Activated T-helper 1 cell treated with anti-CD3 and anti-CD28 coated beads, Interleukin-2, amount 50 U/mL, for 16 hours (primary cell): Measurements from ENCODE around the gene JMJD1C.
"Not testable (repeated sequence)": the region's sequence is repeated elsewhere in the genome, so short reads cannot be mapped to it uniquely, and the experiment has no call there.

Experiments
- DNase-seq, 2 donors: peaks; one replicate each; pipeline ENCODE4 v3.0.0-alpha.2; 2020; ENCODE audit warnings: low read depth in 1 of 2, low spot score in 1 of 2

Gene JMJD1C

DNA sequence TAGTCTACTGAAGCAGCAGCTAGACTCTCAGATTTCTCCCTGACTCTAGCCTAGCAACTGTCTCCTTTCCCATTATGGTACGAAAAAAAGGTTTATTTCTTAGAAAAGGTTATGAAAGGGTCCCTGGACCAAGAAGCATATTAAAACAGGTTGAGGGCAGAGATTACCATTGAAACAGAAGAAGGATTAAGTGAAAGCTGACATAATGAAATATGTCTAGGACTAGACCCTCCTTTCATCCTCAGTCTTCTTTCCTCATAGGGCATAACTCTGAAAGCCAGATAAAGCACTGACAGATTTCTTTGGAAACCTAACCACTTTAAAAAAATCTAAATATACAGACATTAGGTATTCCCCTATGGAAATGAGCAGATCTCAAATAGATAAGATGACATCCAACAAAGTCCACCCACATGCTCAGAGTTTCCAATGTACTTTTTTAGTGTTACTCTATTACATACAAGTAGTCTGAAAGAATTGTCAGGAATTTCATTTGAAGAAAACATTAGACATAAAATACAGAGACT lies 58.6 kb downstream of the JMJD1C start:
- DNase-seq, result no peak

DNA sequence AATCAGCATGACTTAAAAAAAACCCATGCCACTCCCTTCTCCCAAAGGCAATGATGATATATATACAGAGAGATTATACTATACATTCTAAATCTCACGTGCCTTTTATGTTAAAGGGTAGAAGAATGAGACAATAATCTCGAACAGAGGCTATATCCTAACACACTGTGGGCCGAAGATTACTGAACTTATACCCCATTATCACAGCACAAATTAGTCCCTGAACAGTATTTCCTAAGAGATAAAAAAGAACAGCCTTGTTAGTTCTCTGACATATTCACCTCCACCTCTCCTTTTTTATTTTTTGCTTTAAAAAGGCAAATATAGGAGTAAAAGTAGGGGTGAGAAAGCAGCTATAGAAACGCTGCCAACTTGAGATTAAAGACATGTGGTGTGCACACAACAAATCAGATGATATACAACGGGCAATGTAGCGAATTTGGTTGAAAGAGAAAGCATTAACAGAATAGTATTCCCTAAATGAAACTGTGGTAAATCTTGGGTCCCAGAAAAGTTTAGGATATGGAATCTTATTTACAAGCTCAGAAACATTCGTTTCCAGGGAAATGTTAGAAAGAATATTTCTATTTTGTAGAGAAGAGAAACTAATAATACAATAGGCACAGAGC lies 69.5 kb downstream of the JMJD1C start:
- no peak for DNase-seq

DNA sequence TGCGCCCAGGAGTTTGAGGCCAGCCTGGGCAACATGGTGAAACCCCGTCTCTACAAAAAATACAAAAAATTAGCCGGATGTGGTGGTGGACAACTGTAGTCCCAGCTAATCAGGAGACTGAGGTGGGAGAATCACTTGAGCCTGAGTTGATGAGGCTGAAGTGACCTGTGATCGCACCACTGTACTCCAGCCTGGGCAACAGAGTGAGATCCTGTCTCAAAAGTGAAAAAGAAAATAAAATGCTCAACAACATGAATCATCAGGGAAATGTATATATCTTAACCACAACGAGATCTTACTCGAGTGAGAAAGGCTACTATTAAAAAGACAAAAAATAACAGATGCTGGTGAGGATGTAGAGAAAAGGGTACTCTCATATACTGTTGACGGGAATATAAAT lies 72.7 kb downstream of the JMJD1C start:
- no peak for DNase-seq

DNA sequence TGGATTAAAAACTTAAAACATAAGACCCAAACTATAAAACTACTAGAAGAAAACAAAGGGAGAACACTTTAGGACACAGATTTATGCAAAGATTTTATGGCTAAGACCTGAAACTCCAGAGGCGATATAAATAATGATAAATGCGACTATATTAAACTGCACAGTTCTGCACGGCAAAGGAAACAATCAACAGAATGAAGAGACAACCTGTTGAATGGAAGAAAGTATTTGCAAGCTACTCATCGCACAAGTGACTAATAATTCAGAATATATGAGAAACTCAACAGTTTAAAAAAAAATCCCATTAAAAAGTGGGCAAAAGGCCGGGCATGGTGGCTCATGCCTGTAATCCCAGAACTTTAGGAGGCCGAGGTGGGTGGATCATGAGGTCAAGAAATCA lies 73.6 kb downstream of the JMJD1C start:
- DNase-seq, result no peak

DNA sequence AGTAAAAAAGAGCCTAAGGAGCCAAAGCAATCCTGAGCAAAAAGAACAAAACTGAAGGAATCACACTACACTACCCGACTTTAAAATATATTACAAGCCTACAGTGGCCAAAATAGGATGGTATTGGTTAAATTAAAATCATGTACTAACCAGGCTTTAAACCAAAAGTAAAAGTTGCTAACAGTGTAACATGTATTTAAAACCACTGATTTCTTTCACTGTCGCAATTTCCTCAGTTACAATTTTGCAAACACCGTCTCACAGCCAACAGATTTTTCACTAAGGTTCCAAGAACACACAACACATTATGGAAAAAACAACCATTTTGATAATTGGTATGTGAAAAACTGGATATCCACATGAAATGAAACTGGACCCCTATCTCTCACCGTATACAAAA lies 74.0 kb downstream of the JMJD1C start:
- DNase-seq, result no peak

DNA sequence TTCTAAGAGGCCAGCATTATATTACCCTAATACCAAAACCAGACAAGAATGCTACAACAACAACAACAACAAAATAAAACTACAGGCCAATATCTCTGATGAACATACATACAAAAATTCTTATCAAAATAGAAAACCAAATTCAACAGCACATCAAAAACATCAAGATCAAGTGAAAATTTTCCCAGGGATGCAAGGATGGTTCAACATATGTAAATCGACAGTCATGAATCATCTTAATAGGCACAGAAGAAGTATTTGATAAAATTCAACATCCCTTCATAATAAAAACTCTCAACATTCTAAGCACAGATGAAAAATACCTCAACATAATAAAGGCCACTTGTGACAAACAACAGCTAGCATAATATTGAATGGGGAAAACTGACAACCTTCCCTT lies 75.3 kb downstream of the JMJD1C start:
- DNase-seq, result no peak

DNA sequence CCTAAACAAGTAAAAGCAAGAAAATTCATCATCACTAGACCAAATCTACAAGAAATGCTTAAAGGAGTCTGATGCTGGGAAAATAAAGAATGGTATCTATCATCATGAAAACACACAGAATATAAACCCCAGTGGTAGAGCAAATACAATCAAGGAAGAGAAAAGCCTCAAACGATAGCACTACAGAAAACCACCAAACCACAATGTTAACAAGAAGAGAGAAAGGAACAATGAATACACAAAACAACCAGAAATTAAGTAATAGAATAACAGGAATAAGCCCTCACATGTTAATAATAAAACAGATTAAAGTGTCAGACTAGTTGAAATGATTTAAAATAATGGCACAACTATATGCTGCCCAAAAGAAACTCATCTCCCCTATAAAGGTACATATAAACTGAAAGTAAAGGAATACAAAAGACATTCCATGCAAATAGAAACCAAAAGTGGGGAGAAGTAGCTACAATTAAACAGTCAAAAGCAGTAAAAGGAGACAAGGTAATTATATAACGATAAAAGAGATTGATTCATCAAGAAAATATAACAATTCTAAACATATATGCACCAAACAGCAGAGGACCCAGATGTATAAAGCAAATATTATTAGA lies 77.3 kb downstream of the JMJD1C start:
- DNase-seq, result no peak

DNA sequence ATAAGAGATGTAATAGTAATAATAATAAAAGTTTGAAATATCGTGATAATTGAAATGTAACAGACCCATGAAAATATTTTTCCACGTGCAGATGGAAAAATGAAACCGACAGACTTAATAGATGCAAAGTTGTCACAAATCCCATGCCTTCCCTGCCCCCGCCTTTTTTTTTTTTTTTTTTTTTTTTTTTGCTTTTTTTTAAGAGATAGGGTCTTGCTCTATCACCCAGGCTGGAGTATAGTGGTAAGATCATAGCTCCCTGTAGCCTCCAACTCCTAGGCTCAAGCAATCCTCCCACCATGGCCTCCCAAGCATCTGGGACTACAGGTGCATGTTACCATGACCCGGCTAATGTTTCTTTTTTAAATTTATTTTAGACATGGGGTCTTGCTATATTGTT lies 80.5 kb downstream of the JMJD1C start:
- DNase-seq, result no peak

DNA sequence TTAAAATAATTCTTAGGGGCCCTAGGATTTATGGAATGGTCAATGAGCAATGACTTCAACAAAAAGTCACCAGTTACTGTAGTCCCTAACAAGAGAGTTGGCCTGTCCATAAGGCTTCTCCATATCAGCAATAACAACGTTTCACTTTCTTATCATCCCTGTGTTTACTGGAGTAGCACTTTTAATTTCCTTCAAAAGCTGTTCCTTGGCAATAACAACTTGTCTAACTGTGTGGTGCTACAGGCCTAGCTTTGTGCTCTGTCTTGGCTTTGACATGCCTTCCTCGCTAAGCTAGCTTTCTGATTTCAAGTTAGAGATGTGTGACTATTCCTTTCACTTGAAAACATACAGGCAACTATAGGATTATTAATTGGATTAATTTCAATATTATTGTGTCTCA lies 81.1 kb downstream of the JMJD1C start:
- DNase-seq, result no peak

DNA sequence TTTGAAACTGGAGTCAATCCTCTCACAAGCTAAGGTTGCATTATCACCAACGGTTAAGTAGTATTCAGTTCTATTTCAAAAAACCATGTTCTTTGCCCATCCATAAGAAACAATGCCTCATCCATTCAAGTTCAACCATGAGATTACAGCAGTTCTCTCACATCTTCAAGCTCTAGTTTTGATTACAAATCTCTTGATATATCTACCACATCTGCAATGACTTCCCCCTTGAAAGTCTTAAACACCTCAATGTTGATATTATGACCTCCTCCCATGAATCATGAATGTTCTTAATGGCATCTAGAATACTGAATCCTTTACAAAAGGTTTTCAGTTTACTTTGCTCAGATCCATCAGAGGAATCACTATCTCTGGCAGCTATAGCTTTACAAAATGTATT lies 81.8 kb downstream of the JMJD1C start:
- no peak for DNase-seq

DNA sequence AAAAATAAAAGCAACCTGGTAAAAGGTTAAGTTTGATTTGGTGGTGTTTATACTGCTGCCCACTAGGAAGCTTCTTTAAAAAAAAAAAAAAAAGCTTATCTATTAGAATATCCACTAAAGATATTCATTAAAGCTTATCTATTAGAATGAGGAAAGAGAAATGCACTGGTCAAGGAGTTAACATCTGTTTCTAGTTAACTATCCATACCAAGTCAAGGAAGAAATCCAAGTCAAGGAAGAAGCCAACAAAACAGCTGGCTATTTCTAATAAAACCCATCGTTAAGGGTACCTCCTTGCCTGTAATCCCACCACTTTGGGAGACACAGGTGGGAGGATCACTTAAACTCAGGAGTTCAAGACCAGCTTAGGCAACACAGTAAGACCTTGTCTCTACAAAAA lies 82.6 kb downstream of the JMJD1C start:
- DNase-seq, result no peak

DNA sequence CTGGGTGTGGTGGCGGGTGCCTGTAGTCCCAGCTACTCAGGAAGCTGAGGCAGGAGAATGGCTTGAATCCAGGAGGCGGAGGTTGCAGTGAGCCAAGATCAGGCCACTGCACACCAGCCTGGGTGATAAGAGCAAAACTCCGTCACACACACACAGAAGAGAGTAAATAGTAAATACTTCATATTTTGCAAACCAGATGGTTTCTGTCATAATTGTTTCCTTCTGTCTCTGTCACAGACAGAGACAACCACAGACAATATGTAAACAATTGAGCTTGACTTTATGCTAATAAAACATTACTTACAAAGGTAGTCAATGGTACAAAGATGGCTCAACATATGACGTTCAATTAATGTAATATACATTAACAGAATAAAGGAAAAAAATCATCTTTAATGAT lies 83.7 kb downstream of the JMJD1C start:
- no peak for DNase-seq

DNA sequence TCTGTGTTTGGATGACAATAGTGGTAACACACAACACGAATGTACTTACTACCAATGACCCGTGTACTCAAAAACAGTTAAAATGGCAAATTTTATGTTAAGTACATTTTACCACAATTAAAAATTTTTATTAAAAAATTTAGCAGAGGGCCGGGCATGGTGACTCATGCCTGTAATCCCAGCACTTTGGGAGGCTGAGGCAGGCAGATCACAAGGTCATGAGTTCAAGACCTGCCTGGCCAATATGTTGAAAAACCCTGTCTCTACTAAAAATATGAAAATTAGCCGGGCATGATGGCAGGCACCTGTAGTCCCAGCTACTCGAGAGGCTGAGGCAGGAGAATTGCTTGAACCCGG lies 88.5 kb downstream of the JMJD1C start:
- not testable (repeated sequence) for DNase-seq

DNA sequence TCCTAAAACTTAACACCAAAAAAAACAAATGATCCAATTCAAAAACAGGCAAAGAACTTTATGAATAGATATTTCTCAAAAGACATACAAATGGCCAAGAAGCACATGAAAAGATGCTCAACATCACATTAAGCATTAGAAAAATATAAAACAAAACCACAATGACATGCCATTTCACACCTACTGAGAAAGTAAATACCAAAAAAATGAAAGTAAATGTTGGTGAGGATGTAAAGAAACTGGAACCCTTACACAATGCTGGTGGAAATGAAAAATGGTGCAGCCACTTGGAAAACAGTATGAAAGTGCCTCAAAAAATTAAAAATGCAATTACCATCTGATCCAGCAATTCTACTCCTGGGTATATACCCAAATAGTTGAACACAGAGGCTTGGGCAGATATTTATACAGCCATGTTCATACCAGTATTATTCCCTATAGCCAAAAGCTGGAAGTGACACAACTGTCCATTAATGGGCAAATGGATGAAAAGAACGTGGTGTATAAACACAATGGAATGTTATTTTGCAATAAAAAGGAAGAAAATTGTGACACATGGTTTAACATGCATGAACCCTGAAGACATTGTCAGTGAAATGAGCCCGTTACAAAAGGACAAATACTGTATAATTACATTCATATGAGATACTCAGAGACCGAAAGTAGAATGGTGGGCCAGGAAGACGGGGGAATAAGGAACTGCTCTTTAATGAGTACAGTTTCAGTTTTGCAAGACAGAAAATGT lies 89.0 kb downstream of the JMJD1C start:
- DNase-seq, result no peak

DNA sequence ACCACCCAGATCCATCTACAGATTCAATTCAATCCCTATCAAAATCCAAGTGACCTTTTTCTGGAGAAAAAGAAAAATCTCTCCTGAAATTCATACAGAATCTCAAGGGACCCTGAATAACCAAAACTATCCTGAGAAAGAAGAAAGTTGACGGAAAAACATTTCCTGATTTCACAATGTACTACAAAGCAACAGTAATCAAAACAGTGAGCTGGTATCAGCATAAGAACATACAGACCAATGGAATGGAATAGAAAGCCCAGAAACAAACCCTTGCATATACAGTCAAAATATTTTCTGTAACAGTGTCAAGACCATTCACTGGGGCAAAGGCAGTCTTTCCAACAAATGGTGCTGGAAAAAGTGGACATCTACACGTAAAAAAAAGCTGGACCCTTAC lies 89.9 kb downstream of the JMJD1C start:
- no peak for DNase-seq

DNA sequence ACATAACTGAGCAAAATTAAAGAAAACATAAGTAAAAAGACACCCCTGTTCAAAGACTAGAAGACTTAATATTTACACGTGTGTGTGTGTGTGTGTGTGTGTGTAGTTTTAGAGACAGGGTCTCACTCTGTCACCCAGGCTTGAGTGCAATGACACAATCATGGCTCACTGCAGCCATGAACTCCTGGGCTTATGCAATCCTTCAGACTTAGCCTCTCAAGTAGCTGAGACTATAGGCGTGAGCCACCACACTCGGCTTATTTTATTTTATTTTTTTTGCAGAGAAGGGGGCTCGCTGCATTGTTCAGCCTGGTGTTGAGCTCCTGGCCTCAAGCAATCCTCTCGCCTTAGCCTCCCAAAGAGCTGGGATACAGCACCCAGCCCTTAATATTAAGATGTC lies 90.3 kb downstream of the JMJD1C start:
- DNase-seq, result no peak

DNA sequence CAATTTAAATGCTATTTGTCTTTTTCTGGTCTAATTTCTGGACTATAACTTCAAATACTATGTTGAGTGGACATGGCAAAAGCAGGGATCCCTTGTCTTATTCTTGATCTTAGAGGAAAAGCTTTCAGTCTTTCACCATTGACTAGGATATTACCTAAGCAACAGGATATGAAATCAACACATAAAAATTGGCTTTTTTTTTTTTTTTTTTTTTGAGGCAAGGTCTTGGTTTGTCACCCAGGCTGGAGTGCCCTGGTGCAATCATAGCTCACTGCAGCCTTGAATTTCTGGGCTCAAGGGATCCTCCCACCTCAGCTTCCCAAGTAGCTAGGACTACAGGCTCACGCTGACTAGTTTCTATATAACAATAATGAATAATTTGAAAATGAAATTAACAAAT lies 90.8 kb downstream of the JMJD1C start:
- no peak for DNase-seq

DNA sequence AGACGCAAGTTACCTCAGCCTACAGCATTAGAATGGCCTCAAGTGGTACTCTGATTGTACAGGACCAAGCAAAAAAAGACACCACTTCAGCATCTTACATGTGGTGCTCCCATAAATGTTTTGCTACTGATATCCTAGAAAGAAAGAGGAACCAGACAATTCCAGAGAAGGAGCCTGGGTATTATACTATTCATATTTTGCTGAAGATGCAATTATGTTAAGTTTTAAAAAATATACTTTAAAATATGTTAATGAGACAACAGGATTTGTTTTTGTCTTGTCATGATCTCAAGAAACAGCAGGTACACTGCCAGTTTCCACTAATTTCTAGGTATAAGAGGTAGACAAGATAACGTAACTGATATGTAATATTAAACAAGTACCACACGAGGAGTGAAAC lies 92.6 kb downstream of the JMJD1C start:
- DNase-seq, result no peak

DNA sequence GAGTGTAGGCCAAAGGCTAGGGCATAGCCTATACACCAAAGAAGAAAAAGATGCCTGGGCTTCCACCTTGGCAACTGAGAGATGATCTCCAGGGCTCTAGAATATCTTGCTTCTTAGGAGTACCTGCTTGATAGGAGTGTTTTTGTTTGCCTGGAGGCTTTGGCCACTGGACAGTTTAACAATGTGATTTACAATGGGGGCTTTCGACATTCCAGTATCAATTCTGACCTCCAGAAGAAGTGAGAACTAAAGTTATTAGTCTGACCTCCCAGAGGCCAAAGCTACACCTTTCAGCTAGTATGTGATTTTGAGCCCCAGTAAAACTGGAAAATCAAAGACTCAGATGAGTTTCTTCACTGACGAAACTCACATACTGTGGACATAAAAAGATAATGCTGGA lies 96.1 kb downstream of the JMJD1C start:
- DNase-seq, result no peak

DNA sequence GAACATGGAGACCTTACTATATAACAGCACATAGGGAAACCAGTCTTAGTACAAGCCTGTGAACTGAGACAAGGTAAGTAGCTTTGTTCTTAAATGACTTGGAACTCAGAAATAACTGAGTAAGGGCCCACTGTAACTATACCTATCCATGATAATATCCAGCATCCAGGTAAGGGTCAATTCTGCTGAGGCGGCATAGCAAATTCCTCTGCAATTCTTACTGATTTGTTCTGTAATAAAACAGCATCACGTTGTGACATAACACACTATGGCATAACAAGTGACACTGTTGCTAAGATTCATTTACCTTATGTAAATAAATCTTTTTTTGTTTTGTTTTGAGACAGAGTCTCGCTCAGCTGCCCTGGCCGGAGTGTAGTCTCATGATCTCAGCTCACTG lies 97.4 kb downstream of the JMJD1C start:
- DNase-seq, result no peak

DNA sequence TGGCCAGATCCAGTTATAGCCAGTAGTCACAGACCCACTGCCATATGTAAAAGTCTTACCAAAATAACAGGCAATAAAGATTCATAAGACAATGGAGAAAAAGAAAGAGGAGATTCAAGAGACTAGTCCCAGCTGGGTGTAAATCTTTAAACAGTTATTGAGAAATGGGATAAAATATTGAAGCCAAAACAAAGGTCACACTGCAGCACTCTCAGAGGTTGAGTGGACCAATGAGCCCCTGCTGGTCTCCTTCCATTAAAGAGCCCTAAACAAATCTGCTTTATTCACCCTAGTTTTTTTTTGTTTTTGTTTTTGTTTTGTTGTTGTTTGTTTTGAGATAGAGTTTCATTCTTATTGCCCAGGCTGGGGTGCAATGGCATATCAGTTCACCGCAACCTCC lies 98.8 kb downstream of the JMJD1C start:
- DNase-seq, result no peak

DNA sequence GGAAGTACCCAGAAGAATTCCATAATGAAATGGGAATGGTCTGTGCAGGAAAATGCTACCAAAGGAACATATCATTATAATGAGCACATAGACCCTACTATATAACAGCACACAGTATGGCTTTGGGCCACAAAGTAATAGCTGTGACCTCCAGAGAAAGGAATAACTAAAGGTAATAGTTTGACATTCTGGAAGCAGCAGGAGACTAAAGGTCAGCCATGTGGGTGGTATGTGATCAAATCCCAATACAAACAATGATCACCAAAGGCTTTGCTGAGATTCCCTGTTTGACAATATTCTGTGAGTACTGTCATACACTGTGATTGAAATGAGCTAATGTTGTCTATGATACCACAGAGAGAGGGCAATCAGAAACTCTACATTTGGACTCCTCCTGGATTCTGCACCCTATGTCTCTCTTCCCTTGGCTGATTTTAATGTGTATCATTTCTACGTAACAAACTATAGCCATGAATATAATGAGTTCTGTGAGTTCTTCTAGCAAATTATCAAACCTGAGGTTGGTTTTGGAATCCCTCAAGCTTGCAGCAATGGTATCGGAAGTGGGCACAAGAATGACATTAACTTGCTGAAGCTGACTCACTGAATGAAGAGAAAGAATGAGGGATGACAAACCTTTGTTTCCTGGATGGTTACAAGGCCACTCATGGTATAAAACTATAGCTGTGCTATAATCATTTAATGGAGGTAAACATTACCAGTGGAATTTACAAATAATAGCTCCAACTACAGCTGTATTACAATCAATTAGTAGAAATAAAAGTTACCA lies 99.6 kb downstream of the JMJD1C start:
- no peak for DNase-seq
